NCI-H2029 treated with DMSO at 0.1 percent for 48 hours (cell line): ENCODE measurements around the gene UBE2G1.
A peak's percentile ranks its signal among the peaks of the same experiment; 100 is the strongest.
"Not testable (repeated sequence)": the region's sequence is repeated elsewhere in the genome, so short reads cannot be mapped to it uniquely, and the experiment has no call there.

Experiments
- DNase-seq: peaks from one replicate; lab custom pipeline; 2025; lab: John Stamatoyannopoulos, UW

UBE2G1 gene

DNA sequence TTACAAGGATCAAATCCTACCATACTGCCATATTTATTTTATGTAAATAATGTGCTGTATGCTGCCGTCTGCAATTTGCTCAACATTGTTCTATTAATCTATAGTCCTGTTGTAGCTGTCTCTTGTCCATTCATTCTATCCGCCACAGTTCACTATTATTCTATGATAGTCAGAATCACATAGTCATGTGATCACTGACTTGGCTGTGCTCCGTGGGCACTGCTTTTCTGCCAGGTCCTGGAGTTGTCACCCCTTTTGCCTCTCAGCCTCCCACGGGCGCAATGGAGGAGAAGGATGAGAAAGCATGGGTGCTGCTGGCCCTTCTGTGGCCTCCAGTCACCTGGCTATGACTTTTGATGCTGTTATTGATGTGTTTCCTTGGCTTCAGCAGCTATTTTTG lies 65.4 kb downstream of the UBE2G1 start:
- DNase-seq = no peak

DNA sequence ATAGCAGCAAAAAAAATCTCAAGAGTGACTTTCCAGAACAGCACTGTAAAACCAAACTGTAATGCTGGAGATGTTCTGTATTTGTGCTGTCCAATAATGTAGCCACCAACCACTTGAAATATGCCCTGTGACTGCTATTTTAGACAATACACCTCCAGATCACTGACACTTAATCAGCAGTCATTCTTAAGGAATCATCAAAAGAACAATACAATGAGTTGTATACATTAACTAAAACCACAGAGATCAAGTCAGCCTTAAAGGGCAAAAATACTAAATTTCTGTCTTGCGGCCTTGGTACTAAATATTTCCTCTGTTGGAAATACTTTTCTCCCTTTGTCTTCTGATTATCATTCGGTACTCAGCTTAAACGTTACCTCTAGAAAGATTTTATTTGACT lies 69.1 kb downstream of the UBE2G1 start:
- DNase-seq = no peak

DNA sequence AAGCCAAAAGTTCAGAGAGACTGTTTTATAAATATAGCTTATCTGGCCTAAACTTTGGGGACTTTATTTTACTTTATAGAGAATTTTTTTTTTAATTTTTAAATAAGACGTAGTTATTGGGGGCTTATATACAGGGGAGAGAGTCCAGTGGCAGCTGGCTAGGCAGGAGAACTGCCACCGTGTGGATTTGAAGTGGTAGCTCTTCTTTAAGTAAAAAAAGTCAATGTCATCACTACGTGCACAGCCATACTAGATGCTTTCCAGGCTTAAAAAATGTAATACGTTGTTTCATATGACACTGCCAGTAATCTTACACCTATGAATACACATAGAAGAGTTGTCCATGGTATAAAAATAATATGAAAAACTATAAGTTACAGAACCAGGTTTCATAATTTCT lies 70.8 kb downstream of the UBE2G1 start:
- no peak for DNase-seq

DNA sequence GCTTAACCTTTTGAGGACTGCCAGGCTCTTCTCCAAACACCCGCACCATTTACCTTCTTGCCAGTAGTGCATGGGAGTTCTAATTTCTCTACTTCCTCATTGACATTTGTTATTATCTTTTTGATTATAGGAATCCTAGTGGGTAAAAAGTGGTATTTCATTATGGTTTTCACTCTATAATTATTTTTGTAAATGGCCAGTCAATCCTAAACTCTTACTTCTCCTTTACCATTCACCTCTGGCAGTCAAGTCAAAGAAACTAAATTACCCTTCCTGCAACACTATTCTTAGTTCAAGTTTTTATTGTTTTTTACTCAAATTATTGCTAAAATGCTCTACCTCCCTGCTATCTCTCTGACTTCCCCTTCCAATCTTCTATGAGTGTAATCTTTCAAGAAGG lies 72.9 kb downstream of the UBE2G1 start:
- DNase-seq = no peak

DNA sequence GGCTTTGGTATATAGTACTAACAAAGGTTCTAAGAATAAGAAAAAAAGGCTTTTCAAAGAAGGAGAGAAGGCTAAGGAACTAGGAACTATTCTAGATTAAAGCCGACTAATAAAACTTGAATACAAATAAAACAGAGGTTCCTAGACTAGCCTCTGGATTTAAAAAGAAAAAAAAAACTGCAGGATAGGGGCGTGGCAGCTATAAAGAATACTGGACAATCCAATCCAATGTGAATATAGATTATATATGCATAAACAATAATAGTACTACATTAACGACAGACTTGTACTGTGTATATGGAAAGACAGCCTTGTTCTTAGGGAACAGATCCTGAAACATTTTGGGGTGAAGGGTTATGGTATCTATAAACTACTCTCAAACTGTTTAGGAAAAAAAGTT lies 78.8 kb downstream of the UBE2G1 start:
- no peak for DNase-seq

DNA sequence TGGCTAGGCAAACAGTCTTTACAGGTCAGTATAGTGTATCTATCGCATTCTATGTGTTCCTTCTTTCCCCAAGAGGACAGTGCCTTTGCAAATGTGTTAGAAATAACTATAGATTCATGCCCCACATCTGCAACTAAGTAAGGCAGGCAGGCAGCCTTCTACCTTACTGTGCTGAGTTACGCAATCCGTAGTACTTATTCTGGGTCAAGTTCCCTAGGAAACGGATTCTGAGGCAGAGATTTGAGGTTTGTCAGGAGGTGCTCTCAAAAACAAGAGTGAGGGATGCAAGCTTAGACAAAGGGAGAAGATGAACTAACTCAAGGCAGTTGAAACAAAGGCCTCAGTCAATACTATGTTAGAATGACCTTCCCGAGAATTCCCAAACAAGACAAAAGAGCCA lies 90.0 kb downstream of the UBE2G1 start:
- DNase-seq = no peak

DNA sequence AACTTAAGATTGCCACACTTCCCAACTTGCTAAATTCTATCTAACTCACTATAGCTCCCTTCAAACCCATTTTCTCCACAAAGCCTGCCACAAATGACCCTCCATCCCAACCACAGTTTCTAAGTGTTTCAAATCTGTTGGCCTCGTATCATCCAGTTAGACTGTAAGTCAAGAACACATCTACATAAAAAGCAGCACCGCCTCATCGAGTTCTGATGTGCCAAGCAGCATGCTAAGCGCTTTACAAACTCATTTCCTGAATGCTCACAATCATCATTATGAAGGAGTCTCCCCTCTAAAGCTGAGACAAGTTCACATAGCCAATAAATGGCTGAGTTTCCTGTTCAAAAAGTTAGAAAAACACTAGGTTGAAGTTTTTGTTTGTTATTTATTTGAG lies 93.5 kb downstream of the UBE2G1 start:
- no peak for DNase-seq

DNA sequence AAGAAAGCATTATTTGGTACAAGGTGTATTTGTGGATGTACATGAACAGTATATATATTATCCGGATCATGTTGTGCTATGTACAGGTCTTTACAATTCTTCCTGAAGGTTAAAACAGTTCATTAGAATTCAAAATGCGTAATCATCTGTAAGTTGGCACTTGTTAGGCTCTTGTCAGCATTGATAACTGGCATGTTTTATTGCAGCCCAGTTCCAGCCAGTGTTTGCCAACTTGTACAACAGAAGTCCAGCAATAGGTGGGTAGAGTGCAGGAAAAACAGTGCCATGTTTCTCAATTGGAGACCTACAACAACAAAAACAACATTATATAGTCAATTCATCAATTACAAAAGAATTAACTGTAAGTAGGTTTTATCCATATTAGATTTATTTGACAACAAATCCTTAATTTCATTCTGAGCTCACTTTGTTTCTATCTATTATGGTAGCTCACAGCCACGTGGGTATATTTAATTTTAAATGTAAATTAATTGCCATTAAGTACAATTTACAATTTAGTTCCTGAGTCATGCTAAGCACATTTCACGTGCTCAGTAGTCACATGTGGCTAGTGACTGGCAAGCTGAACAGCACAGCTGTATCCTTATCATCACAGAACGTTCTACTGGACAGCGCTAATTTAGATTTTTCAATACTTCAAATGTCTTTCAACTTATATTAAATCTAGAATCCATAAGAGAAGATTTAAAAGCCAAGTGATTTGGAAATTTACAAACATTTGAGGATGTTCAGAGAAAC lies 94.1 kb downstream of the UBE2G1 start:
- DNase-seq = no peak

DNA sequence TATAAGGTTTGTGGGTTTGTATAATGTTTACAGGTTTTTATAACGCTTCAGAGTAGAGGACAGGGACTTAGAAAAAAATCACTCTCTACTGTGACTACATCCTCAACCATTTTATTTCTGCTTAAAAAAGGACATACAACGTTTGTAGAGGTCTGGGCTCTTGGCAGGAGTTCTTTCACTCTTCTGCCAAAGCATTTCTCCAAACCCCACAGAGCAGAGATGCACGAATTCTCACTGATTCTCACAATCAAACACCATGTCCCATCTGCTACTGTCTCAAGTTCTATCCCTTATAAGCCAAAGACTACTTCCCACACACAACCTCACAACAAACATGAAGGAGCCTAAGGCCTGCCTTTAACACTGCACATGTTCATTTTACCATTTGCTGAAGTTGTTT lies 95.7 kb downstream of the UBE2G1 start:
- no peak for DNase-seq

DNA sequence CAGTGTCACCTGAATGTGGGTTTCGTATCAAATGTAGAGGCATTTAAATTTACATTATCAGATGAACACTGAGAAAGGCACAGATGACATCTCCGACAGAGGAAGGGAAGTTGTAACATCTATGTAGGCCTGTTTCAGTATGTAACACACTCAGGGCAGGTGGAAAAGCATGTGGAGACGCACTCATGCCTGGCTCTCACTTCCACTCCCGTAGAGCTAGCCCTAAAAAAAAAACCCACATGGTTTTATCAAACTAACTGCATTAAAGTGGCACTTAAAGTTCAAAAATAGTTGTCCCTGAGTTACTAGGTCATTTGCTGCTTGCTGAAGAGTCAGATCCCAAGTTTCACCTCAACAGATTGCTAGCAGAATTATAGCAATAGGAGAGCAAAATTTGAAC lies 96.6 kb downstream of the UBE2G1 start:
- no peak for DNase-seq

DNA sequence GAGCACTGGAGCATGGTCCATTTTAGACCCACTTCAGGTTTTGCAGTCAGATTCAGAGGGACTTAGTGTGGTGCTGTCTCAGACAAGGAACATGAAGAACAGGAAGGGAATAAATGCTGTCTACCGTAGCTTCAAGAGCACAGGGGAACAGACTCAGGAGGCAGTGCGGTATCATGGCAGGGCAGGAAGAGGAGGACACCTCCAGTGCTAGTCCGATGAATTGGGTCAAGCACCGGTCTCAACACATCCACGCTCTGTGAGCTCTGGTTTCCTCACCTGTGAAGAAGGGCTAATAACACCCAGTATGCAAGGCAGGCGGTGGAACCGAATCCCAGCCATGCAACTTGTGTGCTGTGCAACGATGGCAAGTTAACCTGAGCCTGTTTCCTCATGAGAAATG lies 99.1 kb downstream of the UBE2G1 start:
- DNase-seq = no peak

DNA sequence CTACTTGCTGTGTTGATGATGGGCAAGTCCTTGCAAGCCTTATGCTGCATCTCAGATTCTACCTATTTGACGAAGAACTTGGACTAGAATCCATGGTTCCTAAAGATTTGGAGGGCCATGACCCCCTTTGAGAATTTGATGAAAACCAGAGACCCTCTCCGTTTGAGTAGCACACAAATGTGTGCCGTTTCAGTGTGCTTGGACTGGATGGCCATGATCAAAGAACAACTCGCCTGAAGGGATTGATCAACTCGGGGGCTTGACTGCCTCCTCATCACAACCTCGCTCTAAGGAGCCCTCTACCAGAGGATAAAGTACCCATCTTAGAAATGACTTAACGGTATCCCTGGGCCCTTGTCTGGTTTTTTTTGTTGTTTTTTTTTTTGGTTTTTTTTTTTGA lies 99.9 kb downstream of the UBE2G1 start:
- no peak for DNase-seq

DNA sequence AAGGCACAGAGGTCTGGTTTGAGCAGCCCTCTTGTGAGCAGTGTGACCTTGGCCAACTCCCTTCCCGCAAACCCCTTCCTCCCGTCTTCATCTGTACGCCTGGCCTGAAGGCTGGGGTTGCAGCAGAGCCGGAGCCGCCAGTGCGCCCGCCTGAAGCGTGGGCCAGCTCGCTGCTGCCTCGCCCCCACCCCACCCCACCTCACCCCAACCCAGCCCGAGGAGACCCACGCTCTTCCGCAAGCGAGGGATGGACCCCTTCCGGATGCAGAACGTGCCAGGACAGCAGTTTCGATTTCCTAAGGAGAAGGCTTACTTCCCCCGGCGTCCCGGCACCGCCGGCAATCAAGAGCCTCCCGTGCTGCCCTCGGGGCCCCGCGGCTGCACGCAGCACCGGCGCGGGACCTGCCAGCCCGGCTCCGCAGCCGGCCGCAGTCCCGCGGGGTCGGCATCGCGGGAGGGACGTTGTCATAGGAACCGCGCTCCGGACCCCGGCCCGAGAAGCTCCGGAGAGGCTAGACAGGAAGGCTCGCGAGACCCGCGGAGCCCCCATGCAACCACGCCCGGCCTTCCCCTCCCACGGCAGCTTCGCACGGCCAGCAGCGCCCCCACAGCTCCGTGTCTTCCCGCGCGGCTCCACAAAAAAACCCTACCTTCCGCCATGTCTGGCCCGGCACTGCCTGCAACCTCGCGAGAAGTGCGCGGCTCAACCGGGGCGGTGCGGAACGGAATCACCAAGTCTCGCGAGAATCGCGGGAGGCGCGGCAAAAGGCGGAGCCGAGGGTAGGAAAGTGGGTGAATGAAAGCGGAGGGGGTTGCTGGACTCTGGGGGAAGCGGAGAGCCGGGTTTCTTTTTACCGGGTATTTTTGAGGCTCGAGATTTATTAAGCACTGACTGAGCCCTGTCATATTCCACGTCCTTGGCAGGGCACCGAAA lies 102.9 kb downstream of the UBE2G1 start, which contains the start of gene ANKFY1:
Gene ANKFY1 (minus strand): TSS at position 698 of the 934 bp plus-strand sequence. CDS start 38 bp downstream, at position 660.
- DNase-seq = peak; percentile 61

DNA sequence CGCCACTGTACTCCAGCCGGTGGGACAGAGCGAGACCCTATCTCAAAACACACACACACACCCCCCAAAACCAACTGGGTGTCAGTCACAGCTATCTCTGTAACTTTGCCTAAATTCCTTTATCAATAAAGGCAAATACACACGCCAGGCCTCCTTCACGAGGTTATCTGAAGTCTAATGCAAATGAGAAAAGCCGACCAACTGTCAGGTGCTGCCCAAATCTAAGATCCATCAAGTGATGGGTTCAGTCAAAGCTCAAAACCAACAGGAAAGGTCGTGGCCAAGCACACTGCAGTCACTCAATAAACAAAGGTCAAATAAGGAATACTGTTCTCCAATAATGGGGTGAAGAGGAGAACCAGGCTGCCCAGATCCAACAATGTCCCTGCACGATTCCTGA lies 103.8 kb downstream of the UBE2G1 start:
- DNase-seq = no peak

DNA sequence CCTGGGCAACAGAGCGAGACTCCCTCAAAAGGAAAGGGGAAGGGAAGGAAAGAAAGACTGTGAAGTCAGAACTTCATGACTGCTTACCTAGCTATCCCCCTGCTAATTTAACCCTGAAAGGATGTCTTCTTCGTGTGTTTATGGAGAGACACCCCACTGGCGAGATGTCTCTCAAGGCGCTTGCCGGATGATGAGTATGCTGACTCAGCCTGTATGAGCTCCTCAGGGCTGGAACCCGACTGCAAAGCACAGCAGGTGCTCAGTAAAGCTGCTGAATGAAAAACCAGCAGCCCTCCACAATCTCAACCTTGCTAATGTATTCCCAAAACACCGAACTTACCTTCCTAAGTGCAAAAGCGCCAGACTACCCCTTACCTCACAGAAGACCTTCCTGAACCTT lies 105.0 kb downstream of the UBE2G1 start:
- no peak for DNase-seq

DNA sequence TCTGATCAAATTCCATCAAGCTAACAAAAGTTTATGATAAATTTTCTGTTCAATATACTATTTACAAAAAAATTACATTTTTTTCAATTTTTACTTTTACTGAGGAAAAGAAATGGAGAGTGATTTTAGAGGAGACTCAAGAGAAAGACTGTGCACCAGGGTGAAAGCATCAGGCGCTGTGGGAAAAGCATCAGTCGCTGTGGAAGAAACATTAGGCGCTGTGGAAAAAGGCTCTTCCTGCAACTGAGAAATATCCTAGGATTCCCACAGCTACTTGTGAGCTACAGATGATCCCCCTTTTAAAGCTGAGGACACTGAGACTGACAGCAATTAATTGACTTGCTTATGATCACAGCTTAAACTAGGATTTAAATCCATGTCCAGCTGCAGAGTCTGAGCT lies 107.6 kb downstream of the UBE2G1 start:
- no peak for DNase-seq

DNA sequence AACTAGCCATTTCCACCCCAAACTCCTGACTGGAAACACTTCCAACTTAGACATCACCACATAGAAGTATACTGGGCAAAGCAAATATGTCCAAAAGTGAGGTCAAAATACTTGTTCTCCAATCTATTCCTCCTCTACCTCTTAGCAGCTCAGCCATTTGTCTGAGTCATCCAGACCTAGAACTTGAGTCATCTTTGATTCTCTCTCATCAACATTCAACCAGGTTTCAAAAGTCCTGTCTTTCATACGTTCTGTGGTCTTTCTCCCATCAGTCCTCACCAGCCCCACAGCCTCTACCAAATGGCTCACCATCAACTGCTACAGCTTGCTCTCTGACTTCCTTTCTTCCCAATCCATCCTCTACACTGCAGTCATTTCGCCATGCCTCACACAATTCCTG lies 109.5 kb downstream of the UBE2G1 start:
- no peak for DNase-seq

DNA sequence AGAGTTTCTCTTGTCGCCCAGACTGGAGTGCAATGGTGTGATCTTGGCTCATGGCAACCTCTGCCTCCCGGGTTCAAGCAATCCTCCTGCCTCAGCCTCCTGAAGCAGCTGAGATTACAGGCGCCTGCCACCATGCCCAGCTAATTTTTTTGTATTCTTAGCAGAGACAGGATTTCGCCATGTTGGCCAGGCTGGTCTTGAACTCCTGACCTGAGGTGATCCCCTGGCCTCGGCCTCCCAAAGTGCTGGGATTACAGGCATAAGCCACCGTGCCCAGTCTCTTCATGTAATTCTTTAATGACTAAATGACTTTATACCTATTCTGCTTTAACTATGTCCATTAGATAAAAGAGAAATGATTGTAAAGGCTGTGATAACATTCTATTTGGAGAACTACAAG lies 111.2 kb downstream of the UBE2G1 start:
- DNase-seq = not testable (repeated sequence)

DNA sequence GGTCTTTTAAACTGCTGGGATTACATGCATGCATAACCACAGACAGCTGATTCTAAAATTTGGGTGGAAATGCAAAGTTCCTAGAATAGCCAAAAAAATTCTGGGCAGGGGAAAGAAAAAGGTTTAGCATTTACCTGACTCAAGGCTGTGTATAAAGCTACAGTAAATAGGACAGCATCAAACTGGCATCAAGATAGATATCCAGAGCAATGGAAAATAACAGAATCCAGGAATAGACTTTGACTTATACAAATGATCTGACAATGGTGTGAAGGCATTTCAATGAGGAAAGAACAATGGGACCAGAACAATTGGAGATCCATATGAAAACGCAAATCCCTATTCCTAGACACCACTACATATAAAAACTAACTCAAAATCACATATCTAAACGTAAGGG lies 115.6 kb downstream of the UBE2G1 start:
- DNase-seq = no peak

DNA sequence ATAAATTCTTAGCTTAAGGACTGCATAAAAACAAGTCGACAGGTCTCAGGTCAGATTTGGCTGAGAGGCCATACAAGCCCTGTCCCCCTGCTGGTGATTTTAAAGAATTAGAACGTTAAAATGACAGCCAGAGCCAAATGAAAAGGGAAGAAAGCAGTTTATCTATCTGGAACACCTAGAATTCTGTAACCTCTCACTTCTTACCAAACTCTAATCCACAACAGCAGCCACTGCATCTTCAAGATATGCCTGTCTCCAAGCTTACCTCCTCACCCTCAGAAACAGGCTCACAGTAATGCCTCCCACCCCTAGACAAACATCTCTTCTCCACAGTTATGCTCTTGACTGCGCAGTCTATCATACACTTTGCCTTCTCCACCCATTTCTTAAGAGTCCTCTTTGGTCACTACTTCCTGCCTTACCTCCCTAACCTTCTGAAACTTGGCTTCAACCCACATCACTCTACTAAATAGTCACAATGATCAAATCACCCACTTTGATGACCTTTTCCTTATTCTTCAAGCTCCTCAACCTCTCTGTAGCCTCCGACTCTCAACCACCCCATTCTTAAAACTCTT lies 116.9 kb downstream of the UBE2G1 start:
- DNase-seq = no peak

DNA sequence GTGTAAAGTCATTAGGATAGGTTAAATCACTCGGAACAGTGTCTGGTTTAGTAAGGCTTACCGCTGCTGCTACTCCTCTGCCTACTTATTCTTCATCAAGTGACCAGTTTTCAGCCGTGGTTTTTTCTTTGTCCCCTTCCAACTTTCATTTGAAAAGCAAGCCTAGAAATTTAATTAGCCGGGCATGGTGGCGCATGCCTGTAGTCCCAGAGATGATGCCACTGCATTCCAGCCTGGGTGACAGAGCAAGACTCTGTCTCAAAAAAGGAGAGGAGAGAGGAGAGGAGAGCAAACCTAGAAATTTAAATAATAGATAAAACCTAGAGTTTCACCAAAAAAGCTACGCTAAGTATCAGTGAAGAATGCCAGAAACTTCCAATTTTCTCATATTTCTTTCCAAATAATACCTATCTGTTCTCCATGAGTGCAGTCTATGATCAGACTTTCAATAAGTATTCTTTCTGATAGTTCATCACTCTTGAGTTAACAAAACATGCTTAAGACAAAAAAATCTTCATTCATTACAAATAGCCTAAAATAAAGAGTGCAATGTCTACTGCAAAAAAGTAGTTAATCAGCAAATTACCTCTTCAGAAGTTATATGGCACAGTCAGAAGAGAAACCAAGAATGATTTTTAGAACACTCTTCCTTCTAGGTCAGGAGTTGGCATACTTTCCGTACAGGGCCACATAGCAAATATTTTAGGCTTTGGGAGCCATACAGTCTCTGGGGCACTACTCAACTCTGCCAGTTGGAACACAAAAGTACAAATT lies 117.8 kb downstream of the UBE2G1 start:
- DNase-seq = no peak

DNA sequence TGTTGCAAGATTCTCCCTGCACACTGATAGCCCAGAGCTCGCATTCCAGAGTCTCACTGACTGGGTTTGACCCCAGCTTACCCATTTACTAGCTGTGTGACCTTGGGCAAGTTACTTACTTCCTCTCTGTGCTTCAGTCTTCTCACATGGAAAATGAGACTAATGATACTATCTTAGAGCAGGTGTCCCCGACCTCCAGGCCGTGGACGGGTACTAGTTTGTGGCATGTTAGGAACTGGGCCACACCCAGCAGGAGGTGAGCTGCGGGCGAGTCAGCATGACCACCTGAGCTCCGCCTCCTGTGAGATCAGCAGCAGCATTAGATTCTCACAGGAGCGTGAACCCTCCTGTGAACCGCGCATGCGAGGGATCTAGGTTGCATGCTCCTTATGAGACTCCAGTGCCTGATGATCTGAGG lies 118.5 kb downstream of the UBE2G1 start:
- DNase-seq = no peak
